NCI-H2227 treated with DMSO at 0.1 percent for 48 hours (cell line): ENCODE measurements around the gene LRRC1.
A peak's percentile ranks its signal among the peaks of the same experiment; 100 is the strongest.
"Not testable (repeated sequence)": the region's sequence is repeated elsewhere in the genome, so short reads cannot be mapped to it uniquely, and the experiment has no call there.

ENCODE experiments used
- DNase-seq: peaks from one replicate; lab custom pipeline; 2025; lab: John Stamatoyannopoulos, UW

LRRC1 gene

DNA sequence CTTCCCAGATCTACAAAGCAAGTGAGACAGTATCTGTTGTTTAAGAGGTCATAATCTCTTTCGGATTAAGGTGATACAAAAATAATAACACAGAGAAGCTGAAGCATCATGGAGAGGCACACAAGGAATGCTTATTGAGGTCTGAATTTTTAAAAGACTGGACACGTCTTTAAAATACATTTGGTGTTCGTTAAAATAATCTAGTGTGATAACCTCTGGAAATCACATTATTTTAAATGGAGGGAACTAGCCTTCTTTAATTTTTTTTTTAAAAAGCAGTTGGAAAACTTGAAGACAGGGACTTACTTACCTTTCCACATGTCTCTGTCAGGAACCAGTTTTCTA lies 1.9 kb upstream of the LRRC1 start:
- no peak for DNase-seq

- DNase-seq = peak; percentile 46
These were observed 1.3 kb upstream of the LRRC1 start for GRCh38 chr6:53793318-53794136.

DNA sequence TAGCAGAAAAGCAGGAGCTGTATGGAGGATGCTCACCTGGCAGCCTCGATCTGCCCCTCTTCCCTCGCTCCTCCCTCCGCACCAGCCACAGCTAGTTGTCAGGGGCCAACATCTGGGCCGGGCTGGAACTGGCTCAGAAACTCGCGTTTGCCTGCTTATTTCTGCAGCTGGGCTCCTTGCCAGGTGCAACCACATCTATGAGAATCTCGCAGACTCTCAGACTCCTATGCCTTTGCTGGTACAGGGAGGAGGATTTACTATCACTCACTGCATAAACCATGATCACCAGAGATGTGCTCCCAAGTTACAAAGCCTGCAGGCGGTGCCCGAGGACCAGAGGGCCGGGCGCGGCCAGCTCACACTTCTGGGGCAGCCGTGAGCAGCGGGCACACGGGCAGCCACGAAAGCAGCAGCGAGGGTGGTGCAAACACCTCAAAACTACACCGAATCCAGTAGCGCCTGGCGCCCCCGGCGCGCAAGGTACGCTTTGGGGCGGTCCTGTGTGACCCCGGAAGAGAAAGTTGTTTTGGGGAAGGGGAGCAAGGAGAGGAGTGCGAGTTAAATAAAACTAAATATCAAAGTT lies 577 bp upstream of the LRRC1 start:
- no peak for DNase-seq

DNA sequence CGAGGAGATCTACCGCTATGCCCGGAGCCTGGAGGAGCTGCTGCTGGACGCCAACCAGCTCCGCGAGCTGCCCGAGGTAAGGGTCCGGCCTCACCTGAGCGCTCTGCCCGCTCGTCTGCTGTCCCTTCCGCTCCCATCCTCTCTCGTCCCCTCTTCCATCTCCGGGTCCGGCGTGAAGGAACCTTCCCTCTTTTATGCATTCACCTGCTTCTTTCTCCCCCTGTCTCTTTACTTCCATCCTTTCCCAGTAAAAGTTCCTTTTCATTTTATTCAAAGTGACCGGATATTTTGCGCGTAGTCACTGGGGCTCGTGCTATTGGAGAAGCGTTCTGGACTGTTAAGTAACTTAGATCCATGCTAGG lies 516 bp downstream of the LRRC1 start:
- DNase-seq = no peak

GRCh38 chr6:53795702-53796450 lies 1.1 kb downstream of the LRRC1 start:
- no peak for DNase-seq

DNA sequence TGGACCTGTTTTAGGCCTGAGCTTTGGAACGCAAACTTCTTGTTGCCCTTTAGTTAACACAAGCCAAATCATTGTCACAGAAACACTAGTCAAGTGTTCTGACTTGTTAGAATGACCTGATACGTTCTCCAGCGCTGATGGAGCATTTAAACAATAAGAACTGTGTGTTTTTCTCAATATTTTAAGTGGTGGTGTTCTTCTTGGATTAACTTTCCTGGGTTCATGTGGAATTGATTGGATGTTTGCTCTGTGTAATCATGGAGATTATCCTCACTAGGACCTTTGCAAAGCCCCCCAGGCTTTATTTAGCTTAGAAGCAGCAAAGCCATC lies 1.6 kb downstream of the LRRC1 start:
- DNase-seq = no peak

DNA sequence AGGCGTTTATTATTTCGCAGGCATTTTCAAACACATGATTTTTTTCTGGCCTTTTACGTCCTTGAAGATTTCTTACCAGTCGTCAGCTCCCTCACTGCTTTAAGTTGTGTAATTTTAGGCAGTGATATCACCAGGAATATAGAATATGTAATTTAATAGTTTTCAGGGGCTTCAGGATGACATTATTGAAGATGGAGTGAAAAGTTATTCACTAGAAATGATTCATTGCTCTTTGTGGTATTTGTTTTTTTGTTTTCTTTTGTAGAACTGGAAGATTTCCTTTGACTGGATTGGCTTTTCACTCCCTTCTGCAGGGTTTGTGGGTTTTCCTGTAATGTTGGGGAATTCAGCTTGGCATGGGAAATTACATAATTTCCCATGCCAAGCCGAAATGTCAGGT lies 2.0 kb downstream of the LRRC1 start:
- no peak for DNase-seq

- DNase-seq = no peak
These were observed 2.5 kb downstream of the LRRC1 start for GRCh38 chr6:53797304-53797703.

DNA sequence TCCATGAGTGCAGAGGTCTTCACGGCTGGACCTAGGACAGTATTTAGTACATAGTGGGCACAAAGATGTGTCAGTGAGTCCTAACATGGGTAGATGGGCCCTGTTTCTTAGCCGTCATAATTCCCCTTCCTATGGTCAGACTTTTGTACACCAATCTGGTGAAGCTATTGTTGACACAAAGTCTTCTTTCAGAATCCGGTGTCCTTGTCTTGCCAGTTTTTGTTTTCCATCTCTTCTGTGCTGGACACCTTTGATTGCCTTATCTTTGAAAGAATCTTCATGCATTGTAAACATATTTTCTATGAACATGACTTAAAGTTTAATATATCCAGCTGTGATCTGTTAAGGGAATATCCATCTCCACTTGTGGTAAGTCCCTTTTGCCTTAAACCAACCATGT lies 4.5 kb downstream of the LRRC1 start:
- DNase-seq = no peak

DNA sequence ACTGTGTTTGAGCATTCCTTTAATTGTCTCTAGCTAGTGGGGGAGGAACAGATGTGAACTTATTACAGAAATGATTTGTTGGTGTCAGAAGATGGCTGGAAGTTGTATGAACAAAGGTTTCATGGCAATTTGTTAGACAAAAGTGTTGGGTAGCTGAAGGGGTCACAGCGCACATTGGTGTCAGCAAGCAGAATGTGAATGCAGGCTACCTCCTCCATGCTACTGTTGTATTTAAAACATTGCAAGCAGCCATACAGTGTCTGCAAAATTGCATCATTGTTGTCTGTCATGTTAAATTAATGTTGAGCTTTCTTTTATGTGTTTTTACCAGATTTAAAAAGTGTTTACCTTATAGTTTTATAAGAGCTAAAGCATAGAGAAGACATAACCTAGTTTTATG lies 6.2 kb downstream of the LRRC1 start:
- no peak for DNase-seq

DNA sequence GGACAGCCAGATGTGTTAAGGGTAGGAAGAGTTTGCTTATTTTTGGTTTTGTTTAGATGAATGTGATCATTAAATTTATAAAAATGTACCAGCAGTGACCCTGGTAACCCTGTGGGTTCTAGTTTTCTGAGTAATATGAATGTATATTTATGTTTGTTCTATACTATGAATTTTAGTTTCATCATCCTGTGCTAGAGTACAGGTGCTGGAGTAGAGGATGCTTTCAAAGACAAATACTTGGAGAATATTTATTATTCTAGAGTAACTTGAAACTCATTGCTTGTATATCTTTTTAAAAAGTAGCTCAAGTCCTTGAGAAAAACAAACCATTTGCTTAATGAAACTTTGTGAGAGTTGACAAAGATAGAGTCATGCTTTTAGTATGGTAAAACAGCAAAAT lies 7.8 kb downstream of the LRRC1 start:
- no peak for DNase-seq

DNA sequence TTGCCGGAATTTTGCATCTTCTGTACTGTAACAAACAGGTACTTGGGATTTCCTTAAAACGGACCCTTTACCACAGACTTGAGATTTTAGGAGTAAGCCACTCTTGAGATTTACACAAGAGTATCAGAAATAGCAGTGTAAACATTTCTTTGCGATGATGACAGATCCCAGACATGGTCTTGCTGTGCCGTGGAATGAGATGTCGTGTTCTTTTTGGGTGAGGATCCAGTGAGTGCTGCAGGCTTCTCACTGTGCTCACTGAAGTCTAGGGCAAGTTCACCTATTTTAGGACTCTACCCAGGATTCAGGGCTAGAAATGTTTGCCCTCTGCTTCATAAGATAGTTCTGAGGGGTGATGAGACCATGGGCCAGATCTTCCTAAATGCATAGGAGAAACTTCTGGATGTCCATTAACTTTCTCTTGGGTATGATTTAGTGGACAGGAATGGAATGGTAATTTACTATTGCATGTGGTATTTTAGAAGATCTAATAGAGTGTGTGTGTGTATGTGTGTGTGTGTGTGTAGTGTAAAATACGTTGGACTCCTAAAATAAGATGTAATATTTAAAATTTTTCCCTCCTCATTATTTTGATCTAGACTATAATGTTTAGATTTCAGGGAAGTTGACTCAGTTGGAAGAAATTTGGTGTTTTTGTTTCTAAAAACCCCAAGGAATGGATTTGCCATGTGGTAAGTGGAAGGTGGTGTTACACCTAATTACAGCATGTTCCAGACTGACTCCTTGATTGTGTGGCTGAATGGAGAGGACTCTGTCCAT lies 8.5 kb downstream of the LRRC1 start:
- no peak for DNase-seq

DNA sequence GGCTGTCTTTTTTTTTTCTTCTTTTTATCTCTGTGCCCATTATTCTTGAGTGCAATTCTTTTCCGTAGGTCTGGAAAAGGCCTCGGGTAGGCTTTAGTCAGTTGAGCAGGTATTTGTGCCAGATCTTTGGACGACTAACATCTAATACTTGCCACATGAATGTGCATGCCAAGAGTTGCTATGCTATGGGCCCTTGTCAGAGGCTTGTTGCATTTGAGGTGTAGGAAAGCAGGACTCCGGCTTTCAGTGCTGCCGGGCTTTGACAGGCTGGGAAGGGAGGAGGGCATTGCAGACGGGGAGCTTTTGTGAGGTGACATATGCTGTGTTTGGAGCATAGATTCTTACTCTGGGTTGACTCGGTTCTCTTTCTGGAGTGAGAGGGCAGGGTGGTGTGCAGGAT lies 10.2 kb downstream of the LRRC1 start:
- DNase-seq = no peak

DNA sequence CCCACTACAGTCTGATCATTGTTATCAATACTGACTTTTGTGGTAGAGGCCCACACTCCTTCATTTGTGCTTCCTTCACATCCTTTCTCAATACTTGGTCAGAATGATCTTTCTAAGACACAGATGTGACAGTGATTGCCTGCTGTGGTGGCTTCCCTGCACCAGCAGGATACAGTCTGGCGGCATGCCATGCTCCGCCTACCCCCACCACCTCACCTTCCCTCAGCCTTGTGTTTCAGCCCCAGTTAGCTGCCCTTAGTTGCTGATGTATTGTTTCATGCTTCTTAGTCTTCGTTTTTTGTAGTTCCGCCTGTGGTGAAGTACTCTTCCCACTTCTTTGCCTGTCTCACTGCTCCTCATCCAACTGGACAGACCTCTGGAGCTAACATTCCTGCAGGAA lies 10.9 kb downstream of the LRRC1 start:
- no peak for DNase-seq

DNA sequence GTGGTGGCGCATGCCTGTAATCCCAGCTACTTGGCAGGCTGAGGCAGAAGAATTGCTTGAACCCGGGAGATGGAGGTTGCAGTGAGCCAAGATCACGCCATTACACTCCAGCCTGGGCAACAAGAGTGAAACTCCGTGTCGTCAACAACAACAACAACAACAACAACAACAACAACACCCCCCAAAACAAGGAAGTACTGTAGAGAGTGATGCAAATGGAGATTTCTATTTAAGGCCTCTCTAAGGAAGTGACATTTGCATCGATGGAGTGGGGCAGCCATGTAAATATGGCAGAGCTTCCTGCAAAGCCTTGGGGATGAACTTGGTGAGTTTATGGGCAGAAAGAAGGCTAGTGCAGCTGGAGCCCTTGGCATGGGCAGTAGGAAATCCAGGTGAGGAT lies 12.8 kb downstream of the LRRC1 start:
- not testable (repeated sequence) for DNase-seq

DNA sequence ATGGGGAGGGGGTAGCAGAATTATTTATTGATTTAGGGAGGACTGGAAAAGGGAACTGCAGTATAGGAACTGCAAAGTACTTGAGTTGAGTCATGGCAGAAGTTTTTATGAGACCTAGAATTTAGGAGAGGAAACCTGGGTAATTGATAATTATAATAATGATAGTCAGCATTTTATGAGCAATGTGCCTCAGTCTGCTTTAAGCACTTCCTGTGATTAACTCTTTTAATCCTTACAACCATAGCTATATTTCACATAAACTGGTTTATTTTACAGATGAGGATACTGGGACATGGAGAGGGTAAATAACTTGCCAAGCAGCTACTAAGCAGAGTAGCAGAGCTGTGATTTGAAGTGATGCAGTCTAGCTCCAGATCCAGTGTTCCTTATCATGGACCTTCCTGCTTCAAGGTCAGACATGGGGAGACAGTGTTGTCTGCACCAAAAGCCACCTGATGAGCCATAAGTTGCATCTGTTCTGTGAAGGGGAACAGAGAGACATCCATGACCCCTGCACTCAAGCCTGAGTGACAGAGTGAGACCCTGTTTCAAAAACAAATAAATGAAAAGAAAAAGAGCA lies 13.6 kb downstream of the LRRC1 start:
- DNase-seq = no peak

- no peak for DNase-seq
These were observed 14.9 kb downstream of the LRRC1 start for GRCh38 chr6:53809691-53810090.

GRCh38 chr6:53811082-53811481 lies 16.3 kb downstream of the LRRC1 start:
- DNase-seq = no peak

DNA sequence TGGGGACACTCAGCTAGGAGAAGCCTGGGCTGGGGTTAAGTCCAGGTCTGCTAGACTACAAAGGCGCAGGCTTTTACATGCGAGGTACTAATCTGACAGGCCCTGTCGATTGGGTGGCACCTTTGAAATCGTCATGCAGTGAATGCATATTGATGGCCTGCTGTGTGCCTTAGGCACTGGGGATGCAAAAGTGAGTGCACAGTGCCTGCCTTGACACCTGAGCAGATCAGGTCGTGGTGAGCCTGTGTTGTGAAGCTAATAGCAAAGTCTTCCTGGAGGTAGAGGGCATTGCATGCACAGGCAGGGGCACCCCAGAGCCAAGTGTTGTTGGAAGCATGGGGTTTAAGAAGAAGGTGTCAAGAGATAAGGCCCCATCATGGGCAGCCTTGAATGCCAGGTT lies 16.9 kb downstream of the LRRC1 start:
- no peak for DNase-seq

- DNase-seq = no peak
These were observed 18.3 kb downstream of the LRRC1 start for GRCh38 chr6:53813096-53813495.

- no peak for DNase-seq
These were observed 19.0 kb downstream of the LRRC1 start for GRCh38 chr6:53813801-53814200.

GRCh38 chr6:53814353-53814752 lies 19.5 kb downstream of the LRRC1 start:
- no peak for DNase-seq
